GM23248 (cell line): ENCODE results near the gene SLC6A16. TPM values are rescaled to one million over a fixed set of nuclear protein-coding genes. Genes with fewer than 3 reads are reported as not detected.
A peak's percentile ranks its signal among the peaks of the same experiment; 100 is the strongest.

Experiments
- DNase-seq: peaks from one replicate; pipeline ENCODE4 v3.0.0-alpha.2; 2015
- H2AFZ ChIP-seq: fragments of 200-600 bp; sonication (generic); 2 replicates; pipeline ENCODE4 v1.6.1; 2016; ENCODE audit warnings: antibody characterized with exemption
- H3F3A ChIP-seq: fragments of 200-600 bp; sonication (generic); 2 replicates; pipeline ENCODE4 v1.6.1; 2016; ENCODE audit warnings: mild to moderate bottlenecking, antibody characterized with exemption, mixed run types; ENCODE audit not compliant: insufficient read depth
- H3K27ac ChIP-seq: fragments of 200-600 bp; sonication (generic); 2 replicates; pipeline ENCODE4 v1.5.1; 2016; ENCODE audit warnings: mild to moderate bottlenecking
- H3K27me3 ChIP-seq: fragments of 200-600 bp; sonication (generic); replicated peaks from 2 replicates; pipeline ENCODE4 v1.6.1; 2016; ENCODE audit warnings: mild to moderate bottlenecking; ENCODE audit not compliant: insufficient read depth
- H3K36me3 ChIP-seq: fragments of 200-600 bp; sonication (generic); 2 replicates; pipeline ENCODE4 v1.6.1; 2016; ENCODE audit warnings: low read depth, mild to moderate bottlenecking
- H3K4me1 ChIP-seq: fragments of 200-600 bp; sonication (generic); 2 replicates; pipeline ENCODE4 v1.6.1; 2016; ENCODE audit warnings: mild to moderate bottlenecking; ENCODE audit not compliant: insufficient read depth
- H3K4me2 ChIP-seq: fragments of 200-600 bp; sonication (generic); one replicate; pipeline ENCODE4 v1.6.1; 2016; ENCODE audit warnings: mild to moderate bottlenecking; ENCODE audit not compliant: unreplicated experiment
- H3K4me3 ChIP-seq: fragments of 200-600 bp; sonication (generic); 2 replicates; pipeline ENCODE4 v1.5.1; 2016; ENCODE audit warnings: mild to moderate bottlenecking
- H3K79me2 ChIP-seq: fragments of 200-600 bp; sonication (generic); 2 replicates; pipeline ENCODE4 v1.6.1; 2016; ENCODE audit warnings: mild to moderate bottlenecking; ENCODE audit not compliant: insufficient read depth
- H3K9ac ChIP-seq: fragments of 200-600 bp; sonication (generic); 2 replicates; pipeline ENCODE4 v1.6.1; 2016; ENCODE audit warnings: mild to moderate bottlenecking
- H3K9me2 ChIP-seq: fragments of 200-600 bp; sonication (generic); 2 replicates; pipeline ENCODE4 v1.6.1; 2016; ENCODE audit warnings: mixed run types, mild to moderate bottlenecking, moderate library complexity; ENCODE audit not compliant: insufficient read depth
- H3K9me3 ChIP-seq: fragments of 200-600 bp; sonication (generic); one replicate; pipeline ENCODE4 v1.6.1; 2017; ENCODE audit warnings: low read depth
- H4K20me1 ChIP-seq: fragments of 200-600 bp; sonication (generic); 2 replicates; pipeline ENCODE4 v1.6.0; 2016; ENCODE audit not compliant: insufficient read depth
- EZH2 ChIP-seq: fragments of 200-600 bp; sonication (generic); IDR thresholded peaks from 2 replicates; pipeline ENCODE4 v1.6.1; 2018; ENCODE audit warnings: antibody characterized with exemption, mild to moderate bottlenecking; ENCODE audit not compliant: insufficient read depth, poor library complexity, severe bottlenecking
- EZH2phosphoT487 ChIP-seq: fragments of 200-600 bp; sonication (generic); IDR thresholded peaks from 2 replicates; pipeline ENCODE4 v1.6.1; 2018; ENCODE audit warnings: antibody characterized with exemption, moderate library complexity, mild to moderate bottlenecking, low read depth; ENCODE audit not compliant: insufficient read depth
- WGBS, 2 experiments: methylation state at CpG; one replicate each; pipeline ENCODE4 v1.1.6; 2015 to 2017; ENCODE audit warnings: low lambda C conversion rate in 2 of 2, low coverage in 1 of 2; ENCODE audit errors: missing lambda C conversion rate in 2 of 2; 5-methylcytosine and 5-hydroxymethylcytosine counted together
- in situ Hi-C: fragments of 300-500 bp; cut with MboI; formaldehyde crosslinking; loops from 2 replicates; pipeline ENCODE4 v1.15.0; 2020
- polyA plus RNA-seq: library from polyadenylated mRNA; unstranded; fragments of >200 nt; fragmentation: Nextera tagmentation; extraction: Ambion mirVana; gene quantifications from 2 replicates; pipeline ENCODE4 v1.2.1, GENCODE V29; 2016
- total RNA-seq: library from RNA; depleted of rRNA; stranded (reverse); fragments of >200 nt; shearing (Covaris generic); gene quantifications from 2 replicates; pipeline ENCODE4 v1.2.3, GENCODE V29; 2014

SLC6A16 gene
- total and polyA plus RNA-seq, 2 experiments from 2014 or later, result 0.40 TPM; not detected in 1

DNA sequence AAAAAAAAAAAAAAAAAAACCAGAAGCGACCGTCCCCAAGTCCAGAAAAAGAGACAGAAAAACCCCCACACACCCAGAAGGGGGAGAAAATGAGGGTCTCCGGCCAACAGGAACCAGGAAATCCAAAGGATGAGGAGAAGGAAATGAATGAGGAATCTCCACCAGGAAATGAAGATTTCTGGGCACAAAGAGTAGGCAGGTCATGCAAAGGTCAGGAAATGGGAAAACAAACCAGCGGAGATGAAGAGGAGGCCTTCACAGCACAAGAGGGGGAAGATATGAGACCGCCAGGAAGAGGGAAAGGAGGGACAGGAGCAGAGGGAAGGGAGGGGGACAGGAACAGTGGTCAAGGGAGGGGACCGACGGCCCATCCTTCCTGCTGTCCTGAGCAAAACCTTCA, 31.4 kb upstream of the SLC6A16 start:
- TF ChIP-seq EZH2, result no peak
- no peak for TF ChIP-seq EZH2phosphoT487
- H3K4me2 ChIP-seq, result no peak overlapping the region

GRCh38 chr19:49355909-49356353, 30.9 kb upstream of the SLC6A16 start:
- Histone ChIP-seq H3K79me2 (no peaks in the 10 kb centered on the region), H3K4me3 (no peak overlapping the region), H3K27ac (no peak overlapping the region), H3K4me2 (no peak overlapping the region), H3K9ac (no peak overlapping the region), H3K4me1 (no peaks in the 10 kb centered on the region), H2AFZ (no peak overlapping the region), H3K9me2 (no peaks in the 10 kb centered on the region), H3K36me3 (no peaks in the 10 kb centered on the region), H4K20me1 (no peaks in the 10 kb centered on the region), H3K9me3 (no peaks in the 10 kb centered on the region), H3F3A (no peaks in the 10 kb centered on the region), H3K27me3 (no peaks in the 10 kb centered on the region)
- WGBS, 2 experiments, result 77 to 85% methylated on average over 5 to 12 of the region's 12 CpGs
- TF ChIP-seq EZH2phosphoT487 (no peak), EZH2 (no peak)
- in situ Hi-C loops, result no loop called here
- DNase-seq, result no peak

More for the DNA sequence above, 31.4 kb upstream of the SLC6A16 start:
- Histone ChIP-seq H3K9ac (no peak overlapping the region), H3K36me3 (no peaks in the 10 kb centered on the region), H3K4me3 (no peak overlapping the region), H3K4me1 (no peaks in the 10 kb centered on the region), H4K20me1 (no peaks in the 10 kb centered on the region), H3F3A (no peaks in the 10 kb centered on the region), H3K79me2 (no peaks in the 10 kb centered on the region), H3K9me2 (no peaks in the 10 kb centered on the region), H3K9me3 (no peaks in the 10 kb centered on the region), H2AFZ (no peak overlapping the region), H3K27me3 (no peaks in the 10 kb centered on the region), H3K27ac (no peak overlapping the region)
- 83 to 84% methylated on average over 7 of the region's 7 CpGs for WGBS, 2 experiments
- DNase-seq, result no peak
- in situ Hi-C loops, result no loop called here

GRCh38 chr19:49349567-49349966, 24.6 kb upstream of the SLC6A16 start:
- H3K79me2 ChIP-seq, result no peaks in the 10 kb centered on the region
- H3K9me3 ChIP-seq, result no peaks in the 10 kb centered on the region
- no peak for DNase-seq
- H3K9me2 ChIP-seq, result no peaks in the 10 kb centered on the region
- WGBS, 2 experiments, result 94 to 100% methylated on average over 2 of the region's 2 CpGs
- no peak for TF ChIP-seq EZH2phosphoT487
- no peak for TF ChIP-seq EZH2
- no peaks in the 10 kb centered on the region for H3F3A ChIP-seq
- H4K20me1 ChIP-seq, result no peaks in the 10 kb centered on the region
- H2AFZ ChIP-seq, result no peak overlapping the region
- H3K4me2 ChIP-seq, result no peak overlapping the region
- no peak overlapping the region for H3K4me3 ChIP-seq
- H3K4me1 ChIP-seq, result no peaks in the 10 kb centered on the region
- no peak overlapping the region for H3K27ac ChIP-seq
- H3K36me3 ChIP-seq, result no peaks in the 10 kb centered on the region; the same call in 1 of the 2 replicates
- no peak overlapping the region for H3K9ac ChIP-seq
- in situ Hi-C loops, result no loop called here
- no peaks in the 10 kb centered on the region for H3K27me3 ChIP-seq

DNA sequence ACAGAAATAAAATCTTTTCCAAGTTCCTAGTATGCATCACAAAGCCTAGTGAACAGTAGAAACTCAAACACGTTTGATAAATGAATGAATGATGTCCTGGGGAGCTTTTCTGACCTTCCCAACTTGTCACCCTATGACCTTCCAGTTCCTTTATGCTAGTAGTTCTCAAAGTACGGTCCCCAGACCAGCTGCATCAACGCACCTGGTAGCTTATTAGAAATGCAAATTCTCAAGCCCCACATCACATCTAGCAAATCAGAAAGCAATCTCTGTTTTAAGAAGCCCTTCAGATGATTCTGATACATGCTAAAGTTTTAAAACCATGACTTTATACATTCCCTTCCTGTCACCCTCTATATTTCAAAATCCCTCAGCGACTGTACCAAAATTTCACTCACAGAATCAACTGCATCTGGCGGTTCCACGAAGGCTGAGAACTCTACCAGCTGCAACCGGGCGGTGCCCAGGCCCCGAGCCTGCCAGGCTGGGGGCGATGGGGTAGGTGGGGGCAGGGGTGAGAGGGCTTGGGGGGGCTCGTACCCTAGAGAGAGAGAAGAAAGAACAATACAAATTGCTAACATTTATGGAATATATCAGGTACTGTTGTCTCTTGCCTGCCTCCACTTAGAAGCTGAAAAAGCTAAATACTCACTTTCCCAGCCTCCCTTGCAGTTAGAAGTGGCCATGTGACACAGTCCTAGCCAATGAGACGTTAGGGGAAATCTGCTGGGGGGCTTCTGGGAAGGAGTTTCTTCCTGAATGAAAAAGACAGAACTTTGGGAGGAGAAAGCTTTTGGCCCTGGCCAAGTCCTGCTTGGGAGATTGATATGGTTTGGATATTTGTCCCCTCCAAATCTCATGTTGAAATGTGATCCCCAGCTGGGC, 23.6 kb upstream of the SLC6A16 start:
- in situ Hi-C loops, result no loop called here

More for the DNA sequence above, 23.6 kb upstream of the SLC6A16 start:
- DNase-seq, result no peak
- H3K36me3 ChIP-seq, result no peaks in the 10 kb centered on the region; the same call in 1 of the 2 replicates
- no peak overlapping the region for H3K4me3 ChIP-seq
- no peak overlapping the region for H3K9ac ChIP-seq
- no peaks in the 10 kb centered on the region for H3K9me2 ChIP-seq
- 73 to 75% methylated on average over 12 of the region's 12 CpGs for WGBS, 2 experiments
- no peaks in the 10 kb centered on the region for H3K79me2 ChIP-seq
- no peaks in the 10 kb centered on the region for H3K27me3 ChIP-seq
- H4K20me1 ChIP-seq, result no peaks in the 10 kb centered on the region
- no peaks in the 10 kb centered on the region for H3K9me3 ChIP-seq
- H3K4me2 ChIP-seq, result no peak overlapping the region
- H3K27ac ChIP-seq, result no peak overlapping the region
- H3F3A ChIP-seq, result no peaks in the 10 kb centered on the region
- peak overlapping the region; percentile 79 for H2AFZ ChIP-seq
- H3K4me1 ChIP-seq, result no peaks in the 10 kb centered on the region
- no peak for TF ChIP-seq EZH2phosphoT487
- no peak for TF ChIP-seq EZH2
